Measurements from ENCODE around the gene GPSM3. TPM values are rescaled to one million over a fixed set of nuclear protein-coding genes. Genes with fewer than 3 reads are reported as not detected.
"Not testable (repeated sequence)": the region's sequence is repeated elsewhere in the genome, so short reads cannot be mapped to it uniquely, and the experiment has no call there.

Gene GPSM3
- total RNA-seq, 6 donors from 2014 or later, result 18.9 to 80.4 (median 30.6) TPM

- H3K27ac ChIP-seq, result peak overlapping the region; percentile 93 to 98 (median 96)
- WGBS, 2 donors, result 17 to 22% methylated on average over 10 to 13 of the region's 13 CpGs
Observed at GRCh38 chr6:32188381-32189068, 3.9 kb downstream of the GPSM3 start.

GRCh38 chr6:32187725-32188380 is 4.6 kb downstream of the GPSM3 start:
- not testable (repeated sequence) for H3K27me3 ChIP-seq; H3K9me3 ChIP-seq; ATAC-seq (ENCODE audit: low FRiP score in 2 of 2)
- WGBS, 2 donors, result 77 to 78% methylated on average over 8 to 18 of the region's 18 CpGs
- DNase-seq, result peak in 1 of 2 donors; percentile 43
- H3K4me1 ChIP-seq, result peaks cover 66 to 80% (median 77%) of the 10 kb centered on the region in 4 donors
- H3K4me3 ChIP-seq, result peak overlapping the region in 3 of 4 donors; percentile 72 to 96 (median 80)
- peaks cover 0 to 25% (median 16%) of the 10 kb centered on the region in 4 donors for H3K36me3 ChIP-seq
- H3K27ac ChIP-seq, result peak overlapping the region; percentile 77 to 98 (median 95)

More at GRCh38 chr6:32188381-32189068, 3.9 kb downstream of the GPSM3 start:
- no peak for TF ChIP-seq EP300 (IDR thresholded peaks at IDR 0.05)
- no peak for TF ChIP-seq POLR2AphosphoS5 (IDR thresholded peaks at IDR 0.05)
- TF ChIP-seq POLR2A (IDR thresholded peaks at IDR 0.05), result no peak
- TF ChIP-seq CTCF (IDR thresholded peaks at IDR 0.05), result no peak
- H3K9me3 ChIP-seq, result no peaks in the 10 kb centered on the region
- DNase-seq (no peak), ATAC-seq (ENCODE audit: low FRiP score in 2 of 2) (no peak)
- peak overlapping the region; percentile 5 to 96 (median 76) for H3K4me3 ChIP-seq
- peaks cover 71 to 83% (median 81%) of the 10 kb centered on the region in 4 donors for H3K4me1 ChIP-seq
- peaks cover 0 to 24% (median 12%) of the 10 kb centered on the region in 4 donors for H3K36me3 ChIP-seq
- H3K27me3 ChIP-seq, result no peaks in the 10 kb centered on the region

GRCh38 chr6:32187009-32187709 is 5.3 kb downstream of the GPSM3 start:
- peaks cover 62 to 74% (median 72%) of the 10 kb centered on the region in 4 donors for H3K4me1 ChIP-seq
- ATAC-seq (ENCODE audit: low FRiP score in 2 of 2), result no peak
- 59 to 69% methylated on average over 11 to 12 of the region's 12 CpGs for WGBS, 2 donors

GRCh38 chr6:32186151-32186840 is 6.1 kb downstream of the GPSM3 start:
- Histone ChIP-seq H3K27ac (peak overlapping the region; percentile 77 to 98 (median 95)), H3K36me3 (peaks cover under 1 to 40% (median 25%) of the 10 kb centered on the region in 4 donors), H3K4me1 (peaks cover 55 to 73% (median 67%) of the 10 kb centered on the region in 4 donors)
- not testable (repeated sequence) for H3K9me3 ChIP-seq; H3K4me3 ChIP-seq; H3K27me3 ChIP-seq; DNase-seq; ATAC-seq (ENCODE audit: low FRiP score in 2 of 2)
- WGBS, 2 donors, result 67 to 70% methylated on average over 10 of the region's 10 CpGs

More at GRCh38 chr6:32187009-32187709, 5.3 kb downstream of the GPSM3 start:
- Histone ChIP-seq H3K27ac (peak overlapping the region; percentile 77 to 98 (median 95)), H3K27me3 (no peaks in the 10 kb centered on the region), H3K9me3 (no peaks in the 10 kb centered on the region), H3K36me3 (peaks cover 0 to 31% (median 20%) of the 10 kb centered on the region in 4 donors), H3K4me3 (no peak overlapping the region)
- TF ChIP-seq POLR2AphosphoS5 (IDR thresholded peaks at IDR 0.05) (no peak), EP300 (IDR thresholded peaks at IDR 0.05) (no peak), POLR2A (IDR thresholded peaks at IDR 0.05) (no peak), CTCF (IDR thresholded peaks at IDR 0.05) (no peak)
- peak in 1 of 2 donors; percentile 50 for DNase-seq

- H3K4me1 ChIP-seq, result peaks cover 49 to 67% (median 62%) of the 10 kb centered on the region in 4 donors
- H3K27me3 ChIP-seq, H3K9me3 ChIP-seq, H3K4me3 ChIP-seq: not testable (repeated sequence)
- peak; percentile 81 to 84 for ATAC-seq (ENCODE audit: low FRiP score in 2 of 2)
- TF ChIP-seq POLR2A (IDR thresholded peaks at IDR 0.05) (peak in 1 of 4 donors; percentile 36), POLR2AphosphoS5 (IDR thresholded peaks at IDR 0.05) (peak in 1 of 2 donors; percentile 26)
- H3K36me3 ChIP-seq, result peaks cover 6 to 46% (median 31%) of the 10 kb centered on the region in 4 donors
- DNase-seq, result peak; percentile 91
- 39 to 48% methylated on average over 11 of the region's 11 CpGs for WGBS, 2 donors
- peak overlapping the region; percentile 77 to 98 (median 95) for H3K27ac ChIP-seq
Observed at GRCh38 chr6:32185681-32186131, 6.7 kb downstream of the GPSM3 start.

Measured in upper lobe of left lung (tissue), 6 donors.